ENCODE data around the gene HES2. TPM values are rescaled to one million over a fixed set of nuclear protein-coding genes. Genes with fewer than 3 reads are reported as not detected.

Gene HES2
- total RNA-seq, 2 donors from 2014 or later, result 2.2 to 13.4 TPM

- TF ChIP-seq CTCF (IDR thresholded peaks at IDR 0.05) (no peak), POLR2AphosphoS5 (IDR thresholded peaks at IDR 0.05) (no peak), POLR2A (IDR thresholded peaks at IDR 0.05) (no peak)
- peaks cover 10% of the 10 kb centered on the region for H3K4me1 ChIP-seq (replicated peaks)
- H3K9me3 ChIP-seq, result no peaks in the 10 kb centered on the region
- no peaks in the 10 kb centered on the region for H3K27me3 ChIP-seq (replicated peaks; ENCODE audit: insufficient read depth)
- no peak for DNase-seq (ENCODE audit: low spot score)
- intact Hi-C loops (cut with DNase I), result no loop called here
- H3K4me3 ChIP-seq, result no peak overlapping the region
- H3K27ac ChIP-seq, result no peak overlapping the region
- WGBS, result 94% methylated on average over 8 of the region's 8 CpGs
- no peaks in the 10 kb centered on the region for H3K36me3 ChIP-seq
Observed at GRCh38 chr1:6416295-6416656, 3.4 kb downstream of the HES2 start.

GRCh38 chr1:6414881-6415626, 4.7 kb downstream of the HES2 start:
- H3K27ac ChIP-seq, result peak overlapping the region in 1 of 2 donors; percentile 62
- H3K4me3 ChIP-seq, result no peak overlapping the region
- TF ChIP-seq CTCF (IDR thresholded peaks at IDR 0.05) (no peak), POLR2AphosphoS5 (IDR thresholded peaks at IDR 0.05) (peak; percentile 22)
- intact Hi-C loops (cut with DNase I), result no loop called here
- H3K36me3 ChIP-seq, result no peaks in the 10 kb centered on the region
- no peaks in the 10 kb centered on the region for H3K9me3 ChIP-seq
- WGBS, result 23% methylated on average over 17 of the region's 17 CpGs
- H3K27me3 ChIP-seq (replicated peaks; ENCODE audit: insufficient read depth), result no peaks in the 10 kb centered on the region
- H3K4me1 ChIP-seq (replicated peaks), result peaks cover 8% of the 10 kb centered on the region
- DNase-seq (ENCODE audit: low spot score), result no peak

GRCh38 chr1:6414443-6414844, 5.3 kb downstream of the HES2 start:
- TF ChIP-seq POLR2AphosphoS5 (IDR thresholded peaks at IDR 0.05) (no peak), POLR2A (IDR thresholded peaks at IDR 0.05) (no peak), CTCF (IDR thresholded peaks at IDR 0.05) (peak in 2 of 4 experiments; percentile 21 to 28)
- Histone ChIP-seq H3K27me3 (replicated peaks; ENCODE audit: insufficient read depth) (no peaks in the 10 kb centered on the region), H3K4me3 (no peak overlapping the region), H3K9me3 (no peaks in the 10 kb centered on the region), H3K36me3 (no peaks in the 10 kb centered on the region), H3K4me1 (replicated peaks) (peaks cover 7% of the 10 kb centered on the region), H3K27ac (peak overlapping the region; percentile 17 to 62)
- 8% methylated on average over 14 of the region's 15 CpGs for WGBS
- DNase-seq (ENCODE audit: low spot score), result peak; percentile 39
- intact Hi-C loops (cut with DNase I), result no loop called here

DNA sequence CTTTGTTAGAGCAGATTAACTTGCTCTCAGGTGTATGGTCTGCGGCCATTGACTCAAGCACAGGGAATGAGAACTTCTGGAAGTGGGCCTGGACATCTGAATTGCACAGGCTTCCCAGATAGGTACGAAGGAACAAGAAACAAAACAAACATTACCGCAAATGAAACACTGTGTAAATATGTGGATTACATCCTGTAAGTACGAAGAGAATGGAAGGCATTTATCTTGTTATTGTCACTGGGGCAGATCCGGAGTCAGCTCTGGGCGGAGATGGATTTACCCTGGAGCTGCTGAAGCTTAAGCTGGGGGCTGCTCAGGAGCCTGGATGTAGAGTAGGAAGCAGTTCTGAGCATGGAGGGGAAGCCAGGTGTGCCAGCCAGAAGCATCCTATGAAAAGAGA, 6.8 kb downstream of the HES2 start:
- intact Hi-C loops (cut with DNase I), result no loop called here
- H3K4me3 ChIP-seq, result no peak overlapping the region
- no peak for TF ChIP-seq CTCF (IDR thresholded peaks at IDR 0.05)
- no peak for TF ChIP-seq POLR2A (IDR thresholded peaks at IDR 0.05)
- TF ChIP-seq POLR2AphosphoS5 (IDR thresholded peaks at IDR 0.05), result peak; percentile 91
- no peaks in the 10 kb centered on the region for H3K4me1 ChIP-seq (replicated peaks)
- WGBS, result 38% methylated on average over 6 of the region's 6 CpGs
- peak overlapping the region in 1 of 2 donors; percentile 62 for H3K27ac ChIP-seq
- H3K27me3 ChIP-seq (replicated peaks; ENCODE audit: insufficient read depth), result no peaks in the 10 kb centered on the region
- no peaks in the 10 kb centered on the region for H3K36me3 ChIP-seq
- peak; percentile 63 for DNase-seq (ENCODE audit: low spot score)
- no peaks in the 10 kb centered on the region for H3K9me3 ChIP-seq

DNA sequence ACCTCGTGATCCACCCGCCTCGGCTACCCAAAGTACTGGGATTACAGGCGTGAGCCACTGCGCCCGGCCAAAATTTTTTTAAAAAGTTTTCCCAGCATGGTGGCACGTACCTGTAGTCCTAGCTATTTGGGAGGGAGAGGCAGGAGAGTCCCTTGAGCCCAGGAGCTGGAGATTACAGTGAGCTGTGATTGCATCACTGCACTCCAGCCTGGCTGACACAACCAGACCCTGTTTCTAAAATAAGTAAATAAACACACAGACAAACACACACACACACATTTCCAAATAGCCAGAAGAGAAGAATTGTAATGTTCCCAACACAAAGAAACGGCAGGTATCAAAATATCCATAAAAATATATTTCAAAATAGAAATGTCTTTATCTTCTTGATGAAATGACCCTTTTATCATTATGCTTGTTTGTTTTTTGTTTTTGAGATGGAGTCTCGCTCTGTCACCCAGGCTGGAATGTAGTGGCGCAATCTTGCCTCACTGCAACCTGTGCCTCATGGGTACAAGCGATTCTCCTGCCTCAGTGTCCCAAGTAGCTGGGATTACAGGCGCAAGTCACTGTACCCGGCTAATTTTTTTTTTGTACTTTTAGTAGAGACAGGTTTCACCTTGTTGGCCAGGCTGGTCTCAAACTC, 9.3 kb downstream of the HES2 start:
- no peak overlapping the region for H3K27ac ChIP-seq
- TF ChIP-seq POLR2AphosphoS5 (IDR thresholded peaks at IDR 0.05) (no peak), POLR2A (IDR thresholded peaks at IDR 0.05) (no peak), CTCF (IDR thresholded peaks at IDR 0.05) (no peak)
- H3K27me3 ChIP-seq (replicated peaks; ENCODE audit: insufficient read depth), result no peaks in the 10 kb centered on the region
- 89% methylated on average over 13 of the region's 13 CpGs for WGBS
- H3K4me3 ChIP-seq, result no peak overlapping the region
- H3K9me3 ChIP-seq, result no peaks in the 10 kb centered on the region
- H3K36me3 ChIP-seq, result no peaks in the 10 kb centered on the region
- no peaks in the 10 kb centered on the region for H3K4me1 ChIP-seq (replicated peaks)
- intact Hi-C loops (cut with DNase I), result no loop called here
- no peak for DNase-seq (ENCODE audit: low spot score)

Data from prostate gland (tissue), 2 donors.